Measurements from ENCODE around the gene USP50. TPM values are rescaled to one million over a fixed set of nuclear protein-coding genes. Genes with fewer than 3 reads are reported as not detected.
"Not testable (repeated sequence)": the region's sequence is repeated elsewhere in the genome, so short reads cannot be mapped to it uniquely, and the experiment has no call there.

The USP50 gene
- total and polyA plus RNA-seq, 9 donors = 0.62 to 0.81 TPM; not detected in 7

DNA sequence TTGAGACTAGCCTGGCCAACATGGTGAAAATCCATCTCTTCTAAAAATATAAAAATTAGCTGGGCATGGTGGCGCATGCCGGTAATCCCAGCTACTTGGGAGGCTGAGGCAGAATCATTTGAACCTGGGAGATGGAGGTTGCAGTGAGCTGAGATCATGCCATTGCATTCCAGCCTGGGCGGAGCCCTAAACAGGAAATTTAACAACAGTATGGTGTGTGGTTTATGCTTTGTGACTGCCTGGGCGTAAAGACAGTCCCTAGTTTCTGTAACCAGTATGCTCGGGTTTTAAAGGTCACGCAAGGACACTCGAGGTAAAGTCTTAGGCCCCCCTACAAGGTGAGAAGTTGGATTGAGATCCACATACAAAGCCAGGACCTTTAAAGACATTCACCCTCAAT, 43.3 kb downstream of the USP50 start:
- Histone ChIP-seq H3K4me3 (no peak overlapping the region), H3K9me3 (no peaks in the 10 kb centered on the region), H3K36me3 (no peaks in the 10 kb centered on the region), H3K27ac (no peak overlapping the region), H3K27me3 (no peaks in the 10 kb centered on the region), H3K4me1 (ENCODE audit: insufficient read depth) (peaks cover 3% of the 10 kb centered on the region)
- no peak for TF ChIP-seq EP300 (IDR thresholded peaks at IDR 0.05)
- TF ChIP-seq CTCF (IDR thresholded peaks at IDR 0.05) = no peak
- TF ChIP-seq POLR2A (IDR thresholded peaks at IDR 0.05) = no peak
- no peak for DNase-seq
- WGBS, 3 donors = 92 to 97% (median 93%) methylated on average over 7 of the region's 7 CpGs
- intact Hi-C loops (cut with DNase I) = no loop called here

- TF ChIP-seq EP300 (IDR thresholded peaks at IDR 0.05) = no peak
- TF ChIP-seq CTCF (IDR thresholded peaks at IDR 0.05) = no peak
- TF ChIP-seq POLR2A (IDR thresholded peaks at IDR 0.05) = no peak
- Histone ChIP-seq H3K4me1 (ENCODE audit: insufficient read depth) (peaks cover 3% of the 10 kb centered on the region), H3K9me3 (no peaks in the 10 kb centered on the region), H3K36me3 (no peaks in the 10 kb centered on the region), H3K27ac (no peak overlapping the region), H3K4me3 (no peak overlapping the region), H3K27me3 (no peaks in the 10 kb centered on the region)
- 93 to 94% (median 93%) methylated on average over 4 of the region's 4 CpGs for WGBS, 3 donors
- intact Hi-C loops (cut with DNase I) = no loop called here
- no peak for DNase-seq
Measured at GRCh38 chr15:50501815-50502214, 44.7 kb downstream of the USP50 start.

- H3K36me3 ChIP-seq = no peaks in the 10 kb centered on the region
- no peaks in the 10 kb centered on the region for H3K9me3 ChIP-seq
- no peak overlapping the region for H3K27ac ChIP-seq
- H3K27me3 ChIP-seq = no peaks in the 10 kb centered on the region
- no peak overlapping the region for H3K4me3 ChIP-seq
- intact Hi-C loops (cut with DNase I) = no loop called here
- DNase-seq = no peak
- WGBS, 3 donors = 65 to 73% (median 67%) methylated on average over 3 of the region's 3 CpGs
- H3K4me1 ChIP-seq (ENCODE audit: insufficient read depth) = no peaks in the 10 kb centered on the region
- no peak for TF ChIP-seq POLR2A (IDR thresholded peaks at IDR 0.05)
- no peak for TF ChIP-seq EP300 (IDR thresholded peaks at IDR 0.05)
- TF ChIP-seq CTCF (IDR thresholded peaks at IDR 0.05) = no peak
Measured at GRCh38 chr15:50500352-50500751, 46.1 kb downstream of the USP50 start.

DNA sequence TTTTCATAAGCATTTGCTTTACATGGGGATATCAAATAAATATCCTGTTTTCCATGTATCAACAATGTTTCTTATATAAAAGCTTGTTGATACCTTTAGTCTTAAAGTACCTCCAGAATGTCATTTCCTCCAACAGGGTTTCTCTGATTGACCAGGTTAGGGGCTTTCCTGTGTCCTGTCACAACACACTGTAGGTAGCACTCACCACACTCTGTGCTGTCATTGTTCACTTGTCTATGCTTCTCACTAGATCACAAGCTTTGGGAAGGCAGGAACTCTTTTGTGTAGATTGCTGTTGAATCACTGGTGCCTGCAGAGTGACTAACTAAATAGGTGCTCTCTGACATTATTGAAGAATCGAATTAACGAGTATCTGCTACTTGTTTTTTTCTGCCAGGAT, 49.8 kb downstream of the USP50 start:
- Histone ChIP-seq H3K4me1 (ENCODE audit: insufficient read depth) (no peaks in the 10 kb centered on the region), H3K27ac (no peak overlapping the region), H3K4me3 (no peak overlapping the region), H3K36me3 (no peaks in the 10 kb centered on the region), H3K27me3 (no peaks in the 10 kb centered on the region), H3K9me3 (no peaks in the 10 kb centered on the region)
- no peak for DNase-seq
- TF ChIP-seq CTCF (IDR thresholded peaks at IDR 0.05) (no peak), POLR2A (IDR thresholded peaks at IDR 0.05) (no peak), EP300 (IDR thresholded peaks at IDR 0.05) (no peak)
- intact Hi-C loops (cut with DNase I) = loop anchor here in 1 of 4 donors (10.0 kb wide), 1 partner anchor 78 kb away; no protein-coding TSS in a partner anchor
- WGBS, 3 donors = 90 to 94% (median 90%) methylated on average over 2 of the region's 2 CpGs

- not testable (repeated sequence) for H3K36me3 ChIP-seq; H3K9me3 ChIP-seq; H3K27me3 ChIP-seq; DNase-seq; H3K4me3 ChIP-seq; H3K27ac ChIP-seq; H3K4me1 ChIP-seq (ENCODE audit: insufficient read depth)
- intact Hi-C loops (cut with DNase I) = loop anchor here in 1 of 4 donors (10.0 kb wide), 1 partner anchor 80 kb away; no protein-coding TSS in a partner anchor
- 82 to 93% (median 90%) methylated on average over 2 of the region's 2 CpGs for WGBS, 3 donors
Measured at GRCh38 chr15:50494547-50494946, 51.9 kb downstream of the USP50 start.

All from ovary (tissue), 9 donors.